IMR-90 (cell line): Measurements from ENCODE around the gene KRTAP1-5. TPM values are rescaled to one million over a fixed set of nuclear protein-coding genes. Genes with fewer than 3 reads are reported as not detected.

Source experiments
- ATAC-seq: fragments of 200-7000 bp; cut with Tn5 transposase; 2 replicates; pipeline ENCODE4 v1.9.1; 2020; ENCODE audit warnings: low read depth, mild to moderate bottlenecking, moderate library complexity
- BruUV-seq: library from RNA; stranded (reverse); fragments of 400-500 nt; replicated peaks from 2 replicates; lab custom pipeline; 2021; lab: Mats Ljungman, UMichigan
- CTCF ChIA-PET: fragments of 300-600 bp; formaldehyde crosslinking; extraction: SDS; loops from one replicate; lab custom pipeline; 2021; ENCODE audit warnings: antibody characterized with exemption; lab: Yijun Ruan, JAX
- POLR2A ChIA-PET: fragments of 300-600 bp; sonication (Branson Sonifier 250); formaldehyde crosslinking; loops from one replicate; lab custom pipeline; 2022; ENCODE audit warnings: antibody characterized with exemption; ENCODE audit not compliant: unreplicated experiment; lab: Charles Lee
- DNase-seq: peaks from one replicate; pipeline ENCODE4 v3.0.0; 2013
- H2AFZ ChIP-seq: replicated peaks from 2 replicates; pipeline ENCODE3; 2013; ENCODE audit warnings: low read length, mild to moderate bottlenecking; ENCODE audit not compliant: poor library complexity
- H2AK5ac ChIP-seq: 2 replicates; pipeline ENCODE4 v1.6.1; 2013; ENCODE audit warnings: low read depth, low read length, inconsistent platforms
- H2AK9ac ChIP-seq: replicated peaks from 2 replicates; pipeline ENCODE3; 2013; ENCODE audit warnings: mild to moderate bottlenecking, low read depth, low read length, moderate library complexity; ENCODE audit not compliant: poor library complexity
- H2BK120ac ChIP-seq: 2 replicates; pipeline ENCODE4 v1.6.1; 2013; ENCODE audit warnings: low read depth, low read length, inconsistent platforms
- H2BK15ac ChIP-seq: 3 replicates; pipeline ENCODE4 v1.6.1; 2013; ENCODE audit warnings: low read depth, low read length, inconsistent platforms
- H2BK20ac ChIP-seq: 2 replicates; pipeline ENCODE4 v1.6.1; 2013; ENCODE audit warnings: low read depth, mild to moderate bottlenecking, inconsistent platforms, low read length, moderate library complexity
- H2BK5ac ChIP-seq: 2 replicates; pipeline ENCODE4 v1.6.1; 2013; ENCODE audit warnings: mild to moderate bottlenecking, low read depth, low read length, inconsistent platforms; ENCODE audit not compliant: poor library complexity, severe bottlenecking
- H3K14ac ChIP-seq: replicated peaks from 2 replicates; pipeline ENCODE4 v1.6.1; 2013; ENCODE audit warnings: low read depth, low read length, inconsistent platforms
- H3K18ac ChIP-seq: 2 replicates; pipeline ENCODE4 v1.6.1; 2013; ENCODE audit warnings: low read depth, low read length, control low read depth
- H3K23ac ChIP-seq: 2 replicates; pipeline ENCODE4 v1.6.1; 2013; ENCODE audit warnings: low read depth, low read length, inconsistent platforms
- H3K27ac ChIP-seq: 2 replicates; pipeline ENCODE4 v1.5.1; 2013; ENCODE audit warnings: mild to moderate bottlenecking, control low read depth, low read length; ENCODE audit not compliant: insufficient read depth
- H3K27me3 ChIP-seq: 2 replicates; pipeline ENCODE4 v1.6.1; 2013; ENCODE audit warnings: low read length; ENCODE audit not compliant: control insufficient read depth, insufficient read depth
- H3K36me3 ChIP-seq: 2 replicates; pipeline ENCODE4 v1.6.1; 2013; ENCODE audit warnings: low read length, mixed read lengths; ENCODE audit not compliant: control insufficient read depth, insufficient read depth
- H3K4ac ChIP-seq: 2 replicates; pipeline ENCODE4 v1.6.1; 2013; ENCODE audit warnings: low read depth, low read length, inconsistent platforms
- H3K4me1 ChIP-seq: 2 replicates; pipeline ENCODE4 v1.6.1; 2013; ENCODE audit warnings: low read length, mixed read lengths; ENCODE audit not compliant: control insufficient read depth, insufficient read depth
- H3K4me2 ChIP-seq: 2 replicates; pipeline ENCODE4 v1.6.1; 2013; ENCODE audit warnings: low read depth, mild to moderate bottlenecking, control low read depth, low read length, moderate library complexity
- H3K4me3 ChIP-seq: 2 replicates; pipeline ENCODE4 v1.5.1; 2013; ENCODE audit warnings: low read depth, mild to moderate bottlenecking, control low read depth, low read length, moderate library complexity; ENCODE audit not compliant: insufficient read depth
- H3K56ac ChIP-seq: 2 replicates; pipeline ENCODE4 v1.6.1; 2013; ENCODE audit warnings: low read length, inconsistent platforms; ENCODE audit not compliant: insufficient read depth; ENCODE audit errors: extremely low read depth
- H3K79me1 ChIP-seq, 2 experiments: 2 replicates each; pipeline ENCODE4 v1.6.1; 2013; ENCODE audit warnings: low read length in 2 of 2, inconsistent platforms in 1 of 2, low read depth in 1 of 2
- H3K9ac ChIP-seq: 2 replicates; pipeline ENCODE4 v1.6.1; 2013; ENCODE audit warnings: low read depth, low read length, control low read depth
- H3K9me1 ChIP-seq: 2 replicates; pipeline ENCODE4 v1.6.1; 2013; ENCODE audit warnings: low read length, inconsistent platforms; ENCODE audit not compliant: insufficient read depth
- H3K9me3 ChIP-seq: 2 replicates; pipeline ENCODE4 v1.6.1; 2013; ENCODE audit warnings: low read length; ENCODE audit not compliant: control insufficient read depth, insufficient read depth
- H4K20me1 ChIP-seq: 2 replicates; pipeline ENCODE4 v1.6.1; 2013; ENCODE audit warnings: low read length, inconsistent platforms; ENCODE audit not compliant: insufficient read depth
- H4K5ac ChIP-seq: 2 replicates; pipeline ENCODE4 v1.6.1; 2013; ENCODE audit warnings: mild to moderate bottlenecking, low read depth, low read length, control low read depth
- H4K8ac ChIP-seq, 2 experiments: 2 replicates each; pipeline ENCODE4 v1.6.1; 2013; ENCODE audit warnings: low read depth in 2 of 2, low read length in 2 of 2, control low read depth in 1 of 2, inconsistent platforms in 1 of 2
- H4K91ac ChIP-seq: 2 replicates; pipeline ENCODE4 v1.6.1; 2013; ENCODE audit warnings: low read depth, low read length, inconsistent platforms; ENCODE audit not compliant: insufficient read depth
- BHLHE40 ChIP-seq: fragments of 150-350 bp; IDR thresholded peaks from 2 replicates; pipeline ENCODE4 v1.6.1; 2016; ENCODE audit warnings: mild to moderate bottlenecking, low read depth, low read length
- CHD1 ChIP-seq: IDR thresholded peaks from 2 replicates; pipeline ENCODE4 v1.6.1; 2012; ENCODE audit warnings: low read depth, low read length, improper control_type of control experiment
- CTCF ChIP-seq: conservative IDR thresholded peaks from 2 replicates; pipeline ENCODE4 v1.5.1; 2012; ENCODE audit warnings: mild to moderate bottlenecking, low read depth, low read length, improper control_type of control experiment
- MAZ ChIP-seq: IDR thresholded peaks from 2 replicates; pipeline ENCODE4 v1.6.1; 2012; ENCODE audit warnings: low read depth, mild to moderate bottlenecking, low read length, improper control_type of control experiment, moderate library complexity, borderline replicate concordance
- POLR2A ChIP-seq: IDR thresholded peaks from 2 replicates; pipeline ENCODE4 v1.6.1; 2012; ENCODE audit warnings: mild to moderate bottlenecking, low read depth, low read length
- RCOR1 ChIP-seq: IDR thresholded peaks from 2 replicates; pipeline ENCODE4 v1.6.1; 2012; ENCODE audit warnings: mild to moderate bottlenecking, low read length, improper control_type of control experiment; ENCODE audit not compliant: insufficient replicate concordance
- RFX5 ChIP-seq: IDR thresholded peaks from 2 replicates; pipeline ENCODE4 v1.8.0; 2012; ENCODE audit warnings: low read depth, mild to moderate bottlenecking, low read length, moderate library complexity
- WGBS, 2 experiments: methylation state at CpG; one replicate each; pipeline versions ENCODE4 v1.1.5 to v1.1.7; 2013; ENCODE audit warnings: missing lambda C conversion rate in 2 of 2; ENCODE audit not compliant: insufficient read length in 1 of 2; ENCODE audit errors: extremely low coverage in 2 of 2; 5-methylcytosine and 5-hydroxymethylcytosine counted together
- dilution Hi-C: fragments of 300-500 bp; cut with HindIII; formaldehyde crosslinking; loops from one replicate; pipeline ENCODE4 v1.14.3; 2018; ENCODE audit warnings: low sequenced_read_pairs; ENCODE audit not compliant: unreplicated experiment
- in situ Hi-C: fragments of 300-500 bp; cut with MboI; formaldehyde crosslinking; loops from 3 replicates; pipeline ENCODE4 v1.14.3; 2019; ENCODE audit warnings: low sequenced_read_pairs, inconsistent platforms, mixed read lengths
- intact Hi-C: fragments of 100-400 bp; cut with micrococcal nuclease; formaldehyde crosslinking; loops from 2 replicates; pipeline ENCODE4 v1.10.0; 2022
- polyA plus RNA-seq, 3 experiments: library from polyadenylated mRNA; depleted of rRNA; stranded (reverse); fragments of >200 nt; gene quantifications; 2 replicates each; pipeline ENCODE4 v1.2.3, GENCODE V29; 2012; ENCODE audit warnings: low replicate concordance in 1 of 3
- total RNA-seq: library from RNA; depleted of rRNA; stranded (reverse); fragments of >200 nt; gene quantifications from 2 replicates; pipeline ENCODE4 v1.2.3, GENCODE V29; 2012

KRTAP1-5 gene
- total and polyA plus RNA-seq, 2 of the 4 experiments (the other 2 are of a cell fraction), result 27.0 to 34.8 TPM

GRCh38 chr17:41018541-41018940 lies 8.5 kb downstream of the KRTAP1-5 start:
- Histone ChIP-seq H3K14ac (no peak overlapping the region), H3K27ac (no peak overlapping the region), H4K5ac (no peak overlapping the region), H2AK9ac (no peak overlapping the region), H2AFZ (peak overlapping the region; percentile 1), H3K4me1 (peaks cover 1% of the 10 kb centered on the region; the same call in 1 of the 2 replicates), H2BK15ac (no peak overlapping the region), H3K23ac (no peak overlapping the region), H2BK20ac (no peak overlapping the region), H2AK5ac (no peak overlapping the region), H3K36me3 (no peaks in the 10 kb centered on the region), H3K56ac (no peak overlapping the region), H3K4me3 (no peak overlapping the region), H3K18ac (no peak overlapping the region), H3K9me1 (no peaks in the 10 kb centered on the region; the same call in 1 of the 2 replicates), H3K27me3 (no peaks in the 10 kb centered on the region; the same call in 1 of the 2 replicates), H3K9ac (no peak overlapping the region), H3K9me3 (no peaks in the 10 kb centered on the region; the same call in 1 of the 2 replicates), H4K8ac (no peak overlapping the region; a peak in 1 of 4 replicates), H4K91ac (no peak overlapping the region; the same call in 1 of the 2 replicates), H2BK5ac (no peak overlapping the region), H2BK120ac (no peak overlapping the region), H3K79me1 (no peaks in the 10 kb centered on the region), H3K4ac (no peak overlapping the region; the same call in 1 of the 2 replicates), H3K4me2 (no peak overlapping the region), H4K20me1 (no peaks in the 10 kb centered on the region)
- TF ChIP-seq MAZ (no peak), CHD1 (no peak), RFX5 (no peak), RCOR1 (no peak), CTCF (no peak), POLR2A (no peak), BHLHE40 (no peak)
- ChIA-PET CTCF (interaction anchor here (1.3 kb wide), 1 partner anchor 304 kb away, joined by 5 read pairs; no protein-coding TSS in a partner anchor), POLR2A (no interaction called here)
- in situ Hi-C loops (no loop called here), intact Hi-C loops (no loop called here), dilution Hi-C loops (no loop called here)
- DNase-seq (no peak), ATAC-seq (no peak)
- WGBS, 2 experiments, result no CpG with 5 or more reads among the region's 3 CpGs
- no TSS peak for BruUV-seq
